ENCODE measurements around the gene EIF3A.

Gene EIF3A

GRCh38 chr10:119119400-119119799 lies 38.8 kb upstream of the EIF3A start:
- no peak for TF ChIP-seq PRDM1 (tag by site-specific recombination; IDR thresholded peaks at IDR 0.05)
- no peak for TF ChIP-seq ZNF660 (tag by site-specific recombination; IDR thresholded peaks at IDR 0.05)
- CTCF ChIA-PET = no interaction called here
- no peaks in the 10 kb centered on the region for H3K4me1 ChIP-seq (ENCODE audit: control insufficient read depth, insufficient read depth, low read length)
- H3K4me3 ChIP-seq (ENCODE audit: low read depth, low read length) = no peak overlapping the region
- H3K27ac ChIP-seq (ENCODE audit: extremely low read depth, low read depth, low read length) = no peak overlapping the region
- peaks cover 65 to 67% of the 10 kb centered on the region in 2 experiments; a peak in 2 of 3 replicates for H3K36me3 ChIP-seq (ENCODE audit: control insufficient read depth in 2 of 2, insufficient read depth in 1 of 2, low read length in 2 of 2)
- H3K9me3 ChIP-seq (ENCODE audit: control insufficient read depth, insufficient read depth, low read depth, low read length) = no peaks in the 10 kb centered on the region
- POLR2A ChIA-PET = interaction anchor here (0.7 kb wide), 1 partner anchor 454 kb away, joined by 3 read pairs; no protein-coding TSS in a partner anchor

DNA sequence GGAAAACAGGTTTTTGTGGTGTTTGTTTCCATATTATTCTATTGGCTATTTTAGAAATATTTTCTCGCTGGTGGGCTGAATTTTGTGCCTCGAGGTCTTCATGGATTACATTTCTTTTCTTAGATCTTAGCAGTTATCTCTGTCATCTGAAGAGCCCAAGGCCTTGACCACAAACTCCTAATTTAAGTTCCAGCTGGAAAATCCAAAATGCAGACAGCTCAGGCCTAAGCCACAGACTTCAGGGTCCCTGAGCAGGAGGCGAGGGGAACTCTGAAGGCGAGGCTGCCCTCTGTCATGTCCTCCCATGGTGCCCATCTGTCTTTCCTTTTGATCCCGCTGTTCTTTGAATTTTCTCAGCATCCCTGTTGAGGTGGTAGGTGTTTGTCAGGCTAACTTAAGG lies 37.6 kb upstream of the EIF3A start:
- Histone ChIP-seq H3K4me3 (ENCODE audit: low read depth, low read length) (no peak overlapping the region), H3K9me3 (ENCODE audit: control insufficient read depth, insufficient read depth, low read depth, low read length) (no peaks in the 10 kb centered on the region), H3K4me1 (ENCODE audit: control insufficient read depth, insufficient read depth, low read length) (no peaks in the 10 kb centered on the region), H3K36me3 (ENCODE audit: control insufficient read depth in 2 of 2, insufficient read depth in 1 of 2, low read length in 2 of 2) (peaks cover 63 to 72% of the 10 kb centered on the region in 2 experiments), H3K27ac (ENCODE audit: extremely low read depth, low read depth, low read length) (no peak overlapping the region)
- TF ChIP-seq, protein P1, sequence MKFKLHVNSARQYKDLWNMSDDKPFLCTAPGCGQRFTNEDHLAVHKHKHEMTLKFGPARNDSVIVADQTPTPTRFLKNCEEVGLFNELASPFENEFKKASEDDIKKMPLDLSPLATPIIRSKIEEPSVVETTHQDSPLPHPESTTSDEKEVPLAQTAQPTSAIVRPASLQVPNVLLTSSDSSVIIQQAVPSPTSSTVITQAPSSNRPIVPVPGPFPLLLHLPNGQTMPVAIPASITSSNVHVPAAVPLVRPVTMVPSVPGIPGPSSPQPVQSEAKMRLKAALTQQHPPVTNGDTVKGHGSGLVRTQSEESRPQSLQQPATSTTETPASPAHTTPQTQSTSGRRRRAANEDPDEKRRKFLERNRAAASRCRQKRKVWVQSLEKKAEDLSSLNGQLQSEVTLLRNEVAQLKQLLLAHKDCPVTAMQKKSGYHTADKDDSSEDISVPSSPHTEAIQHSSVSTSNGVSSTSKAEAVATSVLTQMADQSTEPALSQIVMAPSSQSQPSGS (tag by site-specific recombination; IDR thresholded peaks at IDR 0.05; ENCODE audit: low read depth) = no peak
- TF ChIP-seq ZNF670 (tag by site-specific recombination; IDR thresholded peaks at IDR 0.05; ENCODE audit: low read depth) (no peak), ZNF610 (tag by site-specific recombination; IDR thresholded peaks at IDR 0.05; ENCODE audit: borderline replicate concordance) (no peak), ZNF175 (tag by site-specific recombination; IDR thresholded peaks at IDR 0.05) (no peak), KLF16 (tag by site-specific recombination; IDR thresholded peaks at IDR 0.05) (no peak), ZNF658 (tag by site-specific recombination; IDR thresholded peaks at IDR 0.05) (no peak), KLF10 (tag by site-specific recombination; IDR thresholded peaks at IDR 0.05) (no peak), ZNF692 (tag by site-specific recombination; IDR thresholded peaks at IDR 0.05) (no peak), ZFP3 (tag by site-specific recombination; IDR thresholded peaks at IDR 0.05; ENCODE audit: low read depth) (no peak), ZNF747 (tag by site-specific recombination; IDR thresholded peaks at IDR 0.05) (no peak)
- TF ChIP-seq, protein P2, sequence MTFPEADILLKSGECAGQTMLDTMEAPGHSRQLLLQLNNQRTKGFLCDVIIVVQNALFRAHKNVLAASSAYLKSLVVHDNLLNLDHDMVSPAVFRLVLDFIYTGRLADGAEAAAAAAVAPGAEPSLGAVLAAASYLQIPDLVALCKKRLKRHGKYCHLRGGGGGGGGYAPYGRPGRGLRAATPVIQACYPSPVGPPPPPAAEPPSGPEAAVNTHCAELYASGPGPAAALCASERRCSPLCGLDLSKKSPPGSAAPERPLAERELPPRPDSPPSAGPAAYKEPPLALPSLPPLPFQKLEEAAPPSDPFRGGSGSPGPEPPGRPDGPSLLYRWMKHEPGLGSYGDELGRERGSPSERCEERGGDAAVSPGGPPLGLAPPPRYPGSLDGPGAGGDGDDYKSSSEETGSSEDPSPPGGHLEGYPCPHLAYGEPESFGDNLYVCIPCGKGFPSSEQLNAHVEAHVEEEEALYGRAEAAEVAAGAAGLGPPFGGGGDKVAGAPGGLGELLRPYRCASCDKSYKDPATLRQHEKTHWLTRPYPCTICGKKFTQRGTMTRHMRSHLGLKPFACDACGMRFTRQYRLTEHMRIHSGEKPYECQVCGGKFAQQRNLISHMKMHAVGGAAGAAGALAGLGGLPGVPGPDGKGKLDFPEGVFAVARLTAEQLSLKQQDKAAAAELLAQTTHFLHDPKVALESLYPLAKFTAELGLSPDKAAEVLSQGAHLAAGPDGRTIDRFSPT (tag by site-specific recombination; IDR thresholded peaks at IDR 0.05) = no peak
- TF ChIP-seq, protein P3, sequence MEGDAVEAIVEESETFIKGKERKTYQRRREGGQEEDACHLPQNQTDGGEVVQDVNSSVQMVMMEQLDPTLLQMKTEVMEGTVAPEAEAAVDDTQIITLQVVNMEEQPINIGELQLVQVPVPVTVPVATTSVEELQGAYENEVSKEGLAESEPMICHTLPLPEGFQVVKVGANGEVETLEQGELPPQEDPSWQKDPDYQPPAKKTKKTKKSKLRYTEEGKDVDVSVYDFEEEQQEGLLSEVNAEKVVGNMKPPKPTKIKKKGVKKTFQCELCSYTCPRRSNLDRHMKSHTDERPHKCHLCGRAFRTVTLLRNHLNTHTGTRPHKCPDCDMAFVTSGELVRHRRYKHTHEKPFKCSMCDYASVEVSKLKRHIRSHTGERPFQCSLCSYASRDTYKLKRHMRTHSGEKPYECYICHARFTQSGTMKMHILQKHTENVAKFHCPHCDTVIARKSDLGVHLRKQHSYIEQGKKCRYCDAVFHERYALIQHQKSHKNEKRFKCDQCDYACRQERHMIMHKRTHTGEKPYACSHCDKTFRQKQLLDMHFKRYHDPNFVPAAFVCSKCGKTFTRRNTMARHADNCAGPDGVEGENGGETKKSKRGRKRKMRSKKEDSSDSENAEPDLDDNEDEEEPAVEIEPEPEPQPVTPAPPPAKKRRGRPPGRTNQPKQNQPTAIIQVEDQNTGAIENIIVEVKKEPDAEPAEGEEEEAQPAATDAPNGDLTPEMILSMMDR (tag by site-specific recombination; IDR thresholded peaks at IDR 0.05) = no peak
- TF ChIP-seq, protein P4, sequence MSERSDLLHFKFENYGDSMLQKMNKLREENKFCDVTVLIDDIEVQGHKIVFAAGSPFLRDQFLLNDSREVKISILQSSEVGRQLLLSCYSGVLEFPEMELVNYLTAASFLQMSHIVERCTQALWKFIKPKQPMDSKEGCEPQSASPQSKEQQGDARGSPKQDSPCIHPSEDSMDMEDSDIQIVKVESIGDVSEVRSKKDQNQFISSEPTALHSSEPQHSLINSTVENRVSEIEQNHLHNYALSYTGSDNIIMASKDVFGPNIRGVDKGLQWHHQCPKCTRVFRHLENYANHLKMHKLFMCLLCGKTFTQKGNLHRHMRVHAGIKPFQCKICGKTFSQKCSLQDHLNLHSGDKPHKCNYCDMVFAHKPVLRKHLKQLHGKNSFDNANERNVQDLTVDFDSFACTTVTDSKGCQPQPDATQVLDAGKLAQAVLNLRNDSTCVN (tag by site-specific recombination; optimal IDR thresholded peaks at IDR 0.05) = no peak
- TF ChIP-seq, protein P5, sequence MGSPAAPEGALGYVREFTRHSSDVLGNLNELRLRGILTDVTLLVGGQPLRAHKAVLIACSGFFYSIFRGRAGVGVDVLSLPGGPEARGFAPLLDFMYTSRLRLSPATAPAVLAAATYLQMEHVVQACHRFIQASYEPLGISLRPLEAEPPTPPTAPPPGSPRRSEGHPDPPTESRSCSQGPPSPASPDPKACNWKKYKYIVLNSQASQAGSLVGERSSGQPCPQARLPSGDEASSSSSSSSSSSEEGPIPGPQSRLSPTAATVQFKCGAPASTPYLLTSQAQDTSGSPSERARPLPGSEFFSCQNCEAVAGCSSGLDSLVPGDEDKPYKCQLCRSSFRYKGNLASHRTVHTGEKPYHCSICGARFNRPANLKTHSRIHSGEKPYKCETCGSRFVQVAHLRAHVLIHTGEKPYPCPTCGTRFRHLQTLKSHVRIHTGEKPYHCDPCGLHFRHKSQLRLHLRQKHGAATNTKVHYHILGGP (tag by site-specific recombination; IDR thresholded peaks at IDR 0.05) = no peak
- ChIA-PET CTCF (interaction anchor here (0.6 kb wide), 1 partner anchor 37 kb away, joined by 4 read pairs; no protein-coding TSS in a partner anchor), POLR2A (no interaction called here)

All from HEK293 (cell line).